ENCODE measurements around the gene KHNYN. TPM values are rescaled to one million over a fixed set of nuclear protein-coding genes. Genes with fewer than 3 reads are reported as not detected.

The KHNYN gene
- total RNA-seq, 2 experiments from 2014 or later = 62.5 to 62.9 TPM

DNA sequence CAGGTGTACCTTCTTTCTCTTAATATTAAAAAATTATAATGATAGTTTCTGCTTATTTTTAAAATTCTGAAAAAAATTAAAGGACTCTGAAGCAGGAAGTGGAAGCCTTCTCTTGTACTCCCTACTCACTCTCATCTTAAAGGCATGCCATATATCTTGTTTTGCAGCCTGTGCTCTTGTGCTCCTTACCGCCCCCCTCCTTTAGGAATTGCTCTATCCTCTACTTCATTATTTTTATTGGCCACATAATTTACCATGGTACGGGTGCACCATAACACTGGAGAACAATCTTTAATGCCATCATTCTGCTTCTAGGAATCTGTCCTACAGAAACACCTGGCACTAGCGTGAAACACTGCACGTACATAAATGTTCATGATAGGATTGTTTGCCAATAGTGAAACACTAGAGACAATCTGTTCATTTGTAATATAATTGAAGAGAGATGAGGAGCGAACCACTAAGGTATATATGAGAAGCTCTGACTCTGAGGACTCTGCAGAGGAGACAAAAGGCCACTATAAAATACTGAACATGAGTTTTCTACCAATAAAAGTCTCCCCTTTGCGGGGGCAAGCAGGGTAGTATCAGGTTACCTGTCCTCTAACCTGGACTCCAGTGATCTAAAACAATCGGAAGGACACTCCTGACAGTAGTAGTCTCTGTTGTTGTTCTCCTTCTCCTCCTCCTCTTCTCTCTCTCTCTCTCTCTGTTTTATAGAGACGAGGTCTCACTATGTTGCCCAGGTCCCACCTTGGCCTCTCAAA, 37.2 kb upstream of the KHNYN start:
- Mint-ChIP-seq H3K4me1 (ENCODE audit: low read depth) (no peaks in the 10 kb centered on the region), H3K9me3 (no peaks in the 10 kb centered on the region), H3K27me3 (peaks cover 10% of the 10 kb centered on the region), H3K36me3 (no peaks in the 10 kb centered on the region), H3K27ac (no peak overlapping the region), H3K4me3 (no peak overlapping the region)
- intact Hi-C loops (cut with micrococcal nuclease) = no loop called here
- ChIA-PET CTCF (interaction anchor here (0.7 kb wide), 1 partner anchor 255 kb away, joined by 3 read pairs; no protein-coding TSS in a partner anchor), POLR2A (no interaction called here)
- no peak for DNase-seq

- H3K36me3 Mint-ChIP-seq = no peaks in the 10 kb centered on the region
- ChIA-PET POLR2A (no interaction called here), CTCF (no interaction called here)
- H3K27me3 Mint-ChIP-seq = peaks cover 10% of the 10 kb centered on the region
- H3K9me3 Mint-ChIP-seq = no peaks in the 10 kb centered on the region
- peaks cover 2% of the 10 kb centered on the region for H3K4me1 Mint-ChIP-seq (ENCODE audit: low read depth)
- intact Hi-C loops (cut with micrococcal nuclease) = no loop called here
- DNase-seq = no peak
- H3K27ac Mint-ChIP-seq = no peak overlapping the region
- H3K4me3 Mint-ChIP-seq = no peak overlapping the region
Observed at GRCh38 chr14:24394275-24394674, 35.5 kb upstream of the KHNYN start.

DNA sequence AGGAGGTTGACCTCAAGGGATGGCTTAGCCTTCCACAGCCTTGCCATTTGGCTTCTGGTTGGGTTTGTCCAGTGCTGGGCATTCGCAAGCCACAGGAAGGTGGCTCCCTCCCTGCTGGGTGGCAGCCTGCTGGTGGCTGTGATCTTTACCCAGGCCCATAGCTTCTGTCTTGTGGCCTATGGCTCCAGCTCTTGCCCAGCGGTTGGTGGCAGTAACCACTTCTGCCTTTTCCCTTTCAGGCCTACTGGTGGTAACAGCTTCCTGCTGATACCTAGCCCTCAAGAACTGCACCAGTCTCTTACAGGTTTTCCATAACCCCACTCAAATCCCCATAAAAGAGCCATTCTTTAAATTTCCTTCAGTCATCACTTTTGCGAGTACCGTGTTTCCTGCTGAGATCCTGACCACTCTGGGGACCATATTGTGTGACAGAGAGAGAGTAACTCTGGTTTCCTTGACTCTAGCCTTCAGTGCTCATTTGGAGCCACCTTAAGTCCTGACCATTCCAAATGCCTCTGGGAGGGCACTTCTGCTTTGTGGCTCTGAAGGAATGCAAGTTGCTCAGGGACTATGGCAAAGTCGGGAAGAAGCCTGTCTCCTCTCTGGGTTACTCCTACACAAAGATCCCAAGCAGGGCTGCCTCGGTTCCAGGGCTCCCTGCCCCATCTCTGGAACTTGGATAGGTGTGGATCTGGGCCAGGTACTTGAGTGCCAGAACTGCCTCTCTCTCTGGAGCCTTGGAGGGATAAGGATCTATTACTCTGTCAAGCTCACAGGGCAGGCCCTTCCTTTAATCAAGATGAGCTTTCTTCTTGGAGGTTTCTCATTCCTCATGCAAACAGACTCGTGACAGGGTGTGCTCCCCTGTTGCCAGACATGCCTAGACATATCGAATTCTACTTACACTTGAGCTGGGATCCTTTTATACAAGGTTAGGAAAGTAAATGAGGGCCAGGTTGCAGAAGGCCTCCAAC, 33.9 kb upstream of the KHNYN start:
- ChIA-PET CTCF (interaction anchor here (0.6 to 1.7 kb wide), 4 partner anchors 10 to 36 kb away, joined by 3 to 6 read pairs (median 3); no protein-coding TSS in a partner anchor), POLR2A (no interaction called here)
- H3K36me3 Mint-ChIP-seq = no peaks in the 10 kb centered on the region
- no peak overlapping the region for H3K4me3 Mint-ChIP-seq
- peaks cover 12% of the 10 kb centered on the region for H3K27me3 Mint-ChIP-seq
- H3K9me3 Mint-ChIP-seq = no peaks in the 10 kb centered on the region
- no peak overlapping the region for H3K27ac Mint-ChIP-seq
- intact Hi-C loops (cut with micrococcal nuclease) = no loop called here
- H3K4me1 Mint-ChIP-seq (ENCODE audit: low read depth) = peaks cover 7% of the 10 kb centered on the region
- DNase-seq = no peak

DNA sequence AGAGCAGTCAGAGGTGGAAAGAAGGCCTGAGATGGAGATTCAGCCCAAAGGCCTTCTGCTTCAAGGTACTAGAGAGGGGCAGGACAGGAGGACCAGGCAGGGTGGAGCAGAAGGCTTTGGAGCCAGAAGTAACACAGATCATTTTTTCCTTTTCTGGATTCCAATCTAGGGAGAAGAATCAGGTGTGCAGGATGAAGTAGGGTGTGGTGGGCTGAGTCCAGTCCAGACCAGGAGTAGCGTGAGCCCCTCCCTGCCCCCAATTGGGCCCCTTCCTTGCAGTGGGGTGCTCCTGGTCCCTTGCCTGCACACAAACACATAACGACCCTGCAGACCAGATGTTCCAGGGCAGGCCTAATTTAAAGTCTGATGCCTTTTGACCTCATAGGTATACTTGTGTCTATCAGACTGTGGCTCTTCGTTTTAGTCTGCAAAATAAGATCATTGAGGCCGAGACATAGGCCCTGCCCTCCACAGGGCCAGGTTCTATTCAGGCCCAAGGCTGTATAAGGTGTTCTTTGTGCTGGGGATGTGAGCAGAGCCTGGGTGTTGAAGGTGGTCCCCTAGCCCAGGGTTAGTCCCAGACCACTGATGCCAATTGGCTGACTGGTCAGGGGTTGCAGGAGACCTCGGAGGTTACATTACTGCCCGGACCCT, 32.0 kb upstream of the KHNYN start:
- no peaks in the 10 kb centered on the region for H3K9me3 Mint-ChIP-seq
- DNase-seq = no peak
- intact Hi-C loops (cut with micrococcal nuclease) = no loop called here
- H3K27ac Mint-ChIP-seq = no peak overlapping the region
- ChIA-PET CTCF (no interaction called here), POLR2A (interaction anchor here (1.0 kb wide), 1 partner anchor 42 kb away, joined by 3 read pairs; no protein-coding TSS in a partner anchor)
- peaks cover 7% of the 10 kb centered on the region for H3K4me1 Mint-ChIP-seq (ENCODE audit: low read depth)
- H3K36me3 Mint-ChIP-seq = no peaks in the 10 kb centered on the region
- H3K4me3 Mint-ChIP-seq = no peak overlapping the region
- H3K27me3 Mint-ChIP-seq = peaks cover 4% of the 10 kb centered on the region

- no peak for DNase-seq
- no peak overlapping the region for H3K4me3 Mint-ChIP-seq
- H3K4me1 Mint-ChIP-seq (ENCODE audit: low read depth) = peaks cover 7% of the 10 kb centered on the region
- ChIA-PET POLR2A (interaction anchor here (1.2 kb wide), 1 partner anchor 32 kb away, joined by 4 read pairs; the partner anchor contains the start of gene KHNYN), CTCF (interaction anchor here (0.9 to 1.1 kb wide), 2 partner anchors 33 to 65 kb away, joined by 3 read pairs; no protein-coding TSS in a partner anchor)
- no peaks in the 10 kb centered on the region for H3K9me3 Mint-ChIP-seq
- no peaks in the 10 kb centered on the region for H3K36me3 Mint-ChIP-seq
- peaks cover 9% of the 10 kb centered on the region for H3K27me3 Mint-ChIP-seq
- H3K27ac Mint-ChIP-seq = no peak overlapping the region
- intact Hi-C loops (cut with micrococcal nuclease) = no loop called here
Observed at GRCh38 chr14:24398293-24398652, 31.5 kb upstream of the KHNYN start.

- intact Hi-C loops (cut with micrococcal nuclease) = no loop called here
- Mint-ChIP-seq H3K27me3 (peaks cover 12% of the 10 kb centered on the region), H3K4me1 (ENCODE audit: low read depth) (peaks cover 7% of the 10 kb centered on the region), H3K27ac (no peak within 1 kb of the TSS), H3K4me3 (no peak within 1 kb of the TSS), H3K36me3 (no peaks in the 10 kb centered on the region), H3K9me3 (no peaks in the 10 kb centered on the region)
- ChIA-PET POLR2A (interaction anchor here (1.2 kb wide), 1 partner anchor 32 kb away, joined by 4 read pairs; the partner anchor contains the start of gene KHNYN), CTCF (interaction anchor here (0.9 to 1.1 kb wide), 2 partner anchors 33 to 65 kb away, joined by 3 read pairs; no protein-coding TSS in a partner anchor)
- DNase-seq = peak; percentile 34
Observed at GRCh38 chr14:24398653-24399446, 30.9 kb upstream of the KHNYN start, which contains the start of gene NYNRIN. Gene NYNRIN (plus strand): TSS chr14:24399003. CDS start chr14:24399247, 244 bp downstream.

GRCh38 chr14:24399447-24399822, 30.3 kb upstream of the KHNYN start:
- peaks cover 7% of the 10 kb centered on the region for H3K4me1 Mint-ChIP-seq (ENCODE audit: low read depth)
- no peak for DNase-seq
- H3K9me3 Mint-ChIP-seq = no peaks in the 10 kb centered on the region
- no peaks in the 10 kb centered on the region for H3K36me3 Mint-ChIP-seq
- intact Hi-C loops (cut with micrococcal nuclease) = no loop called here
- CTCF ChIA-PET = interaction anchor here (1.1 kb wide), 1 partner anchor 66 kb away, joined by 3 read pairs; no protein-coding TSS in a partner anchor
- no peak overlapping the region for H3K4me3 Mint-ChIP-seq
- no peak overlapping the region for H3K27ac Mint-ChIP-seq
- peaks cover 12% of the 10 kb centered on the region for H3K27me3 Mint-ChIP-seq
- POLR2A ChIA-PET = interaction anchor here (1.2 kb wide), 1 partner anchor 31 kb away, joined by 4 read pairs; the partner anchor contains the start of gene KHNYN

DNA sequence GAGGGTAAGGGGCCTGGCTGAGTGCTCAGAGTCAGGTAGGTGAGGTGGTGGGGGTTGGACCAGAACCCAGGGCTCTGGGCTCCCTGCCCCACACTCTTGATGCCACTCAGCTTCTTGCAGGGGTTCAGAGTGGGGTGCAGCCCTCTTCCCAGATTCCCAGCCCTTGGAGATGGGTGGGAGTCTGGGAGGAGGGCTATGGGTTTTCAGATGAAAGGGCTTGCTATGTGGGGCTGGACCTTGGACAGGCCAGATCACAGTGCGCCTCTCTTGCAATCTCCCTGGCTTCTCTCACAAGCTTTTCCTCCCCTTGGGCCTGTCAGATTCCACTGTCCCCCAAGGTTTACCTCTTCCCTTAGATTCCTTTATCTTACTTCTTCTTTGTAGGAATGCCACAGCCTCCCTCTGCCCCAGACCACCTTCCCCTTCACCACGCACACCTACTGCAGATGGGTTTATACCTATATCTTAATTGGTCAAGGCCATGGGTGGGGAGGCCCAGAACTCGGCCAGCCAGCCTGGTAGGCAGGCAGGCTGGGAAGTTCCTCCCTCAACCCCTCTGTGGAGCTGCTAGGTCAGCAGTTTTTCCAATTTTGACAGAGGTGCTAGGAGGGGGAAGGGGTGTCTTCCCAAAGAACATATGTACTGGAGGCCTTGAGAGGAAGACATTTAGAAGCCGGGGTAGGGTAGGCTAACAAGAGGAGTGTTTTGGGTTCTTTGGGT, 29.6 kb upstream of the KHNYN start:
- Mint-ChIP-seq H3K27ac (no peak overlapping the region), H3K4me3 (no peak overlapping the region), H3K27me3 (peaks cover 12% of the 10 kb centered on the region), H3K9me3 (no peaks in the 10 kb centered on the region), H3K36me3 (no peaks in the 10 kb centered on the region), H3K4me1 (ENCODE audit: low read depth) (peaks cover 7% of the 10 kb centered on the region)
- ChIA-PET POLR2A (no interaction called here), CTCF (interaction anchor here (1.0 to 1.2 kb wide), 2 partner anchors 25 to 67 kb away, joined by 3 to 6 read pairs; no protein-coding TSS in a partner anchor)
- no peak for DNase-seq
- intact Hi-C loops (cut with micrococcal nuclease) = no loop called here

GRCh38 chr14:24401810-24402702, 27.7 kb upstream of the KHNYN start:
- no peak overlapping the region for H3K27ac Mint-ChIP-seq
- no peaks in the 10 kb centered on the region for H3K36me3 Mint-ChIP-seq
- intact Hi-C loops (cut with micrococcal nuclease) = no loop called here
- no peak overlapping the region for H3K4me3 Mint-ChIP-seq
- ChIA-PET CTCF (interaction anchor here (1.4 to 1.5 kb wide), 3 partner anchors 29 to 69 kb away, joined by 4 to 6 read pairs (median 4); no protein-coding TSS in a partner anchor), POLR2A (no interaction called here)
- H3K27me3 Mint-ChIP-seq = peaks cover 14% of the 10 kb centered on the region
- no peaks in the 10 kb centered on the region for H3K9me3 Mint-ChIP-seq
- H3K4me1 Mint-ChIP-seq (ENCODE audit: low read depth) = peaks cover 7% of the 10 kb centered on the region
- DNase-seq = no peak
